ENCODE results near the gene TMCO4.

- TF ChIP-seq CTCF (conservative IDR thresholded peaks at IDR 0.05; ENCODE audit: low read length) (no peak), EZH2phosphoT487 (IDR thresholded peaks at IDR 0.05; ENCODE audit: borderline replicate concordance) (no peak)
These were observed 112.3 kb downstream of the TMCO4 start for GRCh38 chr1:19687414-19687813.
